ENCODE data around the gene SP8. TPM values are rescaled to one million over a fixed set of nuclear protein-coding genes. Genes with fewer than 3 reads are reported as not detected.
"Not testable (repeated sequence)": the region's sequence is repeated elsewhere in the genome, so short reads cannot be mapped to it uniquely, and the experiment has no call there.

The SP8 gene
- total RNA-seq, 1 experiment from 2014 or later: not detected

DNA sequence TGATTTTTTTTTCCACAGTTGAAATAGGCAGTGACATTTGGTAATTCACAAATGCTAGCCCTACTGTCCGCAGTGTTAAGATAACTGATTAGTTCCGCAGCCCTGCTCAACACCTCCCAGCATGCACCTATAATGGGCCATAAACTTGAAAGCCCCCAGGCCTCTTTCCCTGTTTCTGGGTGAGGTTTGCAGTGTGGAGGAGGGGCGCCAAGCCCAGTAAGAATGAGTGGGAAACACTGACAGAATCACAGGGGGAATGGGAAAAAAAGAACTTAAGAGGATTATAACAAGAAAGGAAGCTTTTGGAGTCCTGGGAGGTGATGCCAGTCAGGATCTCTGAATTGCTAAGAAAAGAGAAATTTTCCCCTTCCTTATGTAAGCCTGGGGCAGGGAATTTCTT, 39.6 kb upstream of the SP8 start:
- ATAC-seq (no peak), DNase-seq (ENCODE audit: low read depth, low spot score) (no peak)
- in situ Hi-C loops (cut with HindIII; ENCODE audit: low pct_unique_long_range_greater_than_20kb, low sequenced_read_pairs): no loop called here
- H3K4me1 ChIP-seq (ENCODE audit: control insufficient read depth, insufficient read depth, low read length): no peaks in the 10 kb centered on the region
- H3K27me3 ChIP-seq (ENCODE audit: control insufficient read depth, insufficient read depth, low read length): no peaks in the 10 kb centered on the region
- no peak overlapping the region for H3K27ac ChIP-seq (ENCODE audit: low read length)
- intact Hi-C loops (cut with micrococcal nuclease; ENCODE audit: unreplicated experiment): no loop called here
- BruUV-seq (replicated peaks): no TSS peak
- no peak overlapping the region for H3K4me3 ChIP-seq (ENCODE audit: low read depth in 2 of 2, low read length in 2 of 2)
- TF ChIP-seq SIN3A (IDR thresholded peaks at IDR 0.05; ENCODE audit: borderline replicate concordance, insufficient read depth, low read depth, low read length) (no peak), CTCF (IDR thresholded peaks at IDR 0.05) (no peak), TCF7L2 (IDR thresholded peaks at IDR 0.05; ENCODE audit: low read depth, low read length) (no peak), POLR2AphosphoS5 (IDR thresholded peaks at IDR 0.05; ENCODE audit: low read depth, low read length) (no peak)
- TF ChIP-seq, protein P1, sequence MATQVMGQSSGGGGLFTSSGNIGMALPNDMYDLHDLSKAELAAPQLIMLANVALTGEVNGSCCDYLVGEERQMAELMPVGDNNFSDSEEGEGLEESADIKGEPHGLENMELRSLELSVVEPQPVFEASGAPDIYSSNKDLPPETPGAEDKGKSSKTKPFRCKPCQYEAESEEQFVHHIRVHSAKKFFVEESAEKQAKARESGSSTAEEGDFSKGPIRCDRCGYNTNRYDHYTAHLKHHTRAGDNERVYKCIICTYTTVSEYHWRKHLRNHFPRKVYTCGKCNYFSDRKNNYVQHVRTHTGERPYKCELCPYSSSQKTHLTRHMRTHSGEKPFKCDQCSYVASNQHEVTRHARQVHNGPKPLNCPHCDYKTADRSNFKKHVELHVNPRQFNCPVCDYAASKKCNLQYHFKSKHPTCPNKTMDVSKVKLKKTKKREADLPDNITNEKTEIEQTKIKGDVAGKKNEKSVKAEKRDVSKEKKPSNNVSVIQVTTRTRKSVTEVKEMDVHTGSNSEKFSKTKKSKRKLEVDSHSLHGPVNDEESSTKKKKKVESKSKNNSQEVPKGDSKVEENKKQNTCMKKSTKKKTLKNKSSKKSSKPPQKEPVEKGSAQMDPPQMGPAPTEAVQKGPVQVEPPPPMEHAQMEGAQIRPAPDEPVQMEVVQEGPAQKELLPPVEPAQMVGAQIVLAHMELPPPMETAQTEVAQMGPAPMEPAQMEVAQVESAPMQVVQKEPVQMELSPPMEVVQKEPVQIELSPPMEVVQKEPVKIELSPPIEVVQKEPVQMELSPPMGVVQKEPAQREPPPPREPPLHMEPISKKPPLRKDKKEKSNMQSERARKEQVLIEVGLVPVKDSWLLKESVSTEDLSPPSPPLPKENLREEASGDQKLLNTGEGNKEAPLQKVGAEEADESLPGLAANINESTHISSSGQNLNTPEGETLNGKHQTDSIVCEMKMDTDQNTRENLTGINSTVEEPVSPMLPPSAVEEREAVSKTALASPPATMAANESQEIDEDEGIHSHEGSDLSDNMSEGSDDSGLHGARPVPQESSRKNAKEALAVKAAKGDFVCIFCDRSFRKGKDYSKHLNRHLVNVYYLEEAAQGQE (IDR thresholded peaks at IDR 0.05; ENCODE audit: insufficient read depth in 1 of 2, low read depth in 2 of 2, low read length in 1 of 2): no peak
- no peaks in the 10 kb centered on the region for H3K9me3 ChIP-seq (ENCODE audit: control insufficient read depth, insufficient read depth, low read depth, low read length)
- CTCF ChIA-PET: no interaction called here
- H3K36me3 ChIP-seq (ENCODE audit: control insufficient read depth, insufficient read depth, low read length): no peaks in the 10 kb centered on the region
- POLR2A ChIA-PET: no interaction called here

- intact Hi-C loops (cut with micrococcal nuclease; ENCODE audit: unreplicated experiment): no loop called here
These were observed 38.9 kb upstream of the SP8 start for GRCh38 chr7:20825555-20825954.

DNA sequence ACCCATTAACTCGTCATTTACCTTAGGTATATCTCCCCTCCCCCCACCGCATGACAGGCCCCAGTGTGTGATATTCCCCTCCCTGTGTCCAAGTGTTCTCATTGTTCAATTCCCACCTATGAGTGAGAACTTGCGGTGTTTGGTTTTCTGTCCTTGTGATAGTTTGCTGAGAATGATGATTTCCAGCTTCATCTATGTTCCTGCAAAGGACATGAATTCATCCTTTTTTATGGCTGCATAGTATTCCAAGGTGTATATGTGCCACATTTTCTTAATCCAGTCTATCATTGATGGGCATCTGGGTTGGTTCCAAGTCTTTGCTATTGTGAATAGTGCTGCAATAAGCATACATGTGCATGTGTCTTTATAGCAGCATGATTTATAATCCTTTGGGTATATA, 34.7 kb upstream of the SP8 start:
- POLR2A ChIA-PET; H3K27me3 ChIP-seq (ENCODE audit: control insufficient read depth, insufficient read depth, low read length); ATAC-seq; DNase-seq (ENCODE audit: low read depth, low spot score); H3K4me3 ChIP-seq (ENCODE audit: low read depth in 2 of 2, low read length in 2 of 2); CTCF ChIA-PET; H3K9me3 ChIP-seq (ENCODE audit: control insufficient read depth, insufficient read depth, low read depth, low read length); H3K4me1 ChIP-seq (ENCODE audit: control insufficient read depth, insufficient read depth, low read length); in situ Hi-C loops (cut with HindIII; ENCODE audit: low pct_unique_long_range_greater_than_20kb, low sequenced_read_pairs); BruUV-seq (replicated peaks); H3K27ac ChIP-seq (ENCODE audit: low read length); H3K36me3 ChIP-seq (ENCODE audit: control insufficient read depth, insufficient read depth, low read length); intact Hi-C loops (cut with micrococcal nuclease; ENCODE audit: unreplicated experiment): not testable (repeated sequence)

More at GRCh38 chr7:20825555-20825954, 38.9 kb upstream of the SP8 start:
- no peak for DNase-seq (ENCODE audit: low read depth, low spot score)
- no TSS peak for BruUV-seq (replicated peaks)
- ChIA-PET CTCF (no interaction called here), POLR2A (no interaction called here)
- H3K9me3 ChIP-seq (ENCODE audit: control insufficient read depth, insufficient read depth, low read depth, low read length): no peaks in the 10 kb centered on the region
- H3K4me3 ChIP-seq (ENCODE audit: low read depth in 2 of 2, low read length in 2 of 2): no peak overlapping the region
- no peak for ATAC-seq
- H3K27me3 ChIP-seq (ENCODE audit: control insufficient read depth, insufficient read depth, low read length): no peaks in the 10 kb centered on the region
- no peak overlapping the region for H3K27ac ChIP-seq (ENCODE audit: low read length)
- in situ Hi-C loops (cut with HindIII; ENCODE audit: low pct_unique_long_range_greater_than_20kb, low sequenced_read_pairs): no loop called here
- H3K36me3 ChIP-seq (ENCODE audit: control insufficient read depth, insufficient read depth, low read length): no peaks in the 10 kb centered on the region
- H3K4me1 ChIP-seq (ENCODE audit: control insufficient read depth, insufficient read depth, low read length): no peaks in the 10 kb centered on the region
- TF ChIP-seq CTCF (IDR thresholded peaks at IDR 0.05): no peak
- TF ChIP-seq TCF7L2 (IDR thresholded peaks at IDR 0.05; ENCODE audit: low read depth, low read length): no peak
- no peak for TF ChIP-seq POLR2AphosphoS5 (IDR thresholded peaks at IDR 0.05; ENCODE audit: low read depth, low read length)
- no peak for TF ChIP-seq SIN3A (IDR thresholded peaks at IDR 0.05; ENCODE audit: borderline replicate concordance, insufficient read depth, low read depth, low read length)
